Ishikawa (cell line): ENCODE measurements around the gene ARGLU1.

Source experiments
- CEBPB ChIP-seq: IDR thresholded peaks from 2 replicates; pipeline ENCODE4 v1.6.1; 2012
- EP300 ChIP-seq: IDR thresholded peaks from 2 replicates; pipeline ENCODE4 v1.6.1; 2012; ENCODE audit warnings: borderline replicate concordance
- FOXM1 ChIP-seq: IDR thresholded peaks from 2 replicates; pipeline ENCODE4 v1.6.1; 2012; ENCODE audit warnings: low read depth, borderline replicate concordance
- MAX ChIP-seq: IDR thresholded peaks from 2 replicates; pipeline ENCODE4 v1.6.1; 2012
- NFIC ChIP-seq: IDR thresholded peaks from 2 replicates; pipeline ENCODE4 v1.6.1; 2012
- RAD21 ChIP-seq: IDR thresholded peaks from 2 replicates; pipeline ENCODE4 v1.6.1; 2012; ENCODE audit warnings: low read depth
- REST ChIP-seq: IDR thresholded peaks from 2 replicates; pipeline ENCODE4 v1.6.1; 2012; ENCODE audit warnings: low read depth, mild to moderate bottlenecking
- TAF1 ChIP-seq: IDR thresholded peaks from 2 replicates; pipeline ENCODE4 v1.6.1; 2012; ENCODE audit warnings: low read depth, mild to moderate bottlenecking
- TCF12 ChIP-seq: IDR thresholded peaks from 2 replicates; pipeline ENCODE4 v1.6.1; 2012; ENCODE audit warnings: low read depth
- USF1 ChIP-seq: IDR thresholded peaks from 2 replicates; pipeline ENCODE4 v1.6.1; 2012
- YY1 ChIP-seq: IDR thresholded peaks from 2 replicates; pipeline ENCODE4 v1.6.1; 2012; ENCODE audit warnings: low read depth
- ZBTB7A ChIP-seq: IDR thresholded peaks from 2 replicates; pipeline ENCODE4 v1.6.1; 2012; ENCODE audit warnings: low read depth

- TF ChIP-seq RAD21 (no peak), TAF1 (no peak), NFIC (no peak), TCF12 (no peak), CEBPB (no peak), ZBTB7A (no peak), EP300 (no peak), YY1 (no peak), MAX (no peak), FOXM1 (no peak), REST (no peak), USF1 (no peak)
Observed at GRCh38 chr13:106526738-106527444, 41.0 kb downstream of the ARGLU1 start.
